HCT116 (cell line): ENCODE data around the gene APC2. TPM values are rescaled to one million over a fixed set of nuclear protein-coding genes. Genes with fewer than 3 reads are reported as not detected.
A peak's percentile ranks its signal among the peaks of the same experiment; 100 is the strongest.

Experiments
- ATAC-seq: fragments of 200-7000 bp; cut with Tn5 transposase; 2 replicates; pipeline ENCODE4 v1.9.1; 2020; ENCODE audit warnings: mild to moderate bottlenecking, moderate library complexity
- BruUV-seq: library from RNA; stranded (reverse); fragments of 400-500 nt; replicated peaks from 2 replicates; lab custom pipeline; 2021; lab: Mats Ljungman, UMichigan
- CTCF ChIA-PET: fragments of 300-600 bp; sonication (Branson Sonifier 250); formaldehyde crosslinking; loops from one replicate; lab custom pipeline; 2021; ENCODE audit warnings: antibody characterized with exemption; lab: Charles Lee
- POLR2A ChIA-PET: fragments of 300-600, 350-600 bp; sonication (Branson Sonifier 250); formaldehyde crosslinking; loops from one replicate; lab custom pipeline; 2021; ENCODE audit warnings: antibody characterized with exemption; lab: Charles Lee
- RAD21 ChIA-PET, 2 experiments: fragments of 300-600 bp; sonication (Branson Sonifier 250); formaldehyde crosslinking; loops; one replicate each; lab custom pipeline; 2023; ENCODE audit warnings: low total read pairs in 2 of 2; ENCODE audit not compliant: uncharacterized antibody in 2 of 2, unreplicated experiment in 2 of 2, low non-redundant PET in 1 of 2; lab: Charles Lee
- DNase-seq: peaks from one replicate; pipeline ENCODE4 v3.0.0-alpha.2; 2010; ENCODE audit warnings: low read depth, low spot score
- H2AFZ ChIP-seq: fragments of 200-600 bp; shearing (Covaris generic), sonication (generic); 2 replicates; pipeline ENCODE4 v1.6.1; 2017; ENCODE audit warnings: low read depth, mixed run types, mixed read lengths, antibody characterized with exemption, low read length; ENCODE audit not compliant: poor library complexity, severe bottlenecking
- H3K27ac ChIP-seq: 2 replicates; pipeline ENCODE4 v1.5.1; 2012; ENCODE audit warnings: low read depth, low read length
- H3K27me3 ChIP-seq: fragments of 200-600 bp; sonication (generic); 2 replicates; pipeline ENCODE4 v1.6.1; 2016; ENCODE audit warnings: mixed run types, low read length, mixed read lengths; ENCODE audit not compliant: insufficient read depth
- H3K36me3 ChIP-seq, 2 experiments: fragments of 200-500 bp in 1 of 2; fragments of 200-600 bp in 1 of 2; sonication (Bioruptor generic) in 1 of 2; sonication (generic) in 1 of 2; 2 replicates each; pipeline versions ENCODE4 v1.5.1 to v1.6.1; 2014 to 2016; ENCODE audit warnings: low read length in 2 of 2, inconsistent platforms in 1 of 2, mixed read lengths in 1 of 2, mixed run types in 1 of 2; ENCODE audit not compliant: insufficient read depth in 2 of 2, control insufficient read depth in 1 of 2
- H3K4me1 ChIP-seq, 2 experiments: fragments of 200-600 bp in 1 of 2; sonication (generic) in 1 of 2; 2 replicates each; pipeline versions ENCODE4 v1.5.1 to v1.6.1; 2012 to 2017; ENCODE audit warnings: low read length in 2 of 2, inconsistent platforms in 1 of 2, mild to moderate bottlenecking in 1 of 2, mixed read lengths in 1 of 2, mixed run types in 1 of 2, moderate library complexity in 1 of 2; ENCODE audit not compliant: insufficient read depth in 2 of 2, control insufficient read depth in 1 of 2
- H3K4me2 ChIP-seq: fragments of 200-600 bp; sonication (generic); 2 replicates; pipeline ENCODE4 v1.6.1; 2017; ENCODE audit warnings: mixed run types, low read length, mixed read lengths
- H3K4me3 ChIP-seq, 2 experiments: fragments of 200-600 bp in 1 of 2; sonication (generic) in 1 of 2; replicated peaks in 1 of 2; 2 replicates each; pipeline ENCODE4 v1.5.1; 2011 to 2016; ENCODE audit warnings: low read length in 2 of 2, control low read depth in 1 of 2, low read depth in 1 of 2, mild to moderate bottlenecking in 1 of 2, mixed read lengths in 1 of 2, mixed run types in 1 of 2
- H3K79me2 ChIP-seq: fragments of 200-600 bp; sonication (generic); 2 replicates; pipeline ENCODE4 v1.6.1; 2017; ENCODE audit warnings: mild to moderate bottlenecking, mixed run types, low read length, moderate library complexity, mixed read lengths; ENCODE audit not compliant: insufficient read depth
- H3K9ac ChIP-seq: fragments of 200-600 bp; sonication (generic); 2 replicates; pipeline ENCODE4 v1.6.1; 2016; ENCODE audit warnings: low read length, mixed read lengths
- H3K9me2 ChIP-seq: fragments of 200-600 bp; sonication (generic), shearing (Covaris generic); 2 replicates; pipeline ENCODE4 v1.6.1; 2017; ENCODE audit warnings: mixed run types, mild to moderate bottlenecking, moderate library complexity; ENCODE audit not compliant: insufficient read depth
- H3K9me3 ChIP-seq, 2 experiments: fragments of 200-500 bp in 1 of 2; fragments of 200-600 bp in 1 of 2; sonication (Bioruptor generic) in 1 of 2; sonication (generic) in 1 of 2; 2 replicates each; pipeline ENCODE4 v1.6.1; 2014 to 2017; ENCODE audit warnings: low read length in 2 of 2, mixed read lengths in 2 of 2, inconsistent platforms in 1 of 2, low read depth in 1 of 2, mild to moderate bottlenecking in 1 of 2, mixed run types in 1 of 2, moderate library complexity in 1 of 2; ENCODE audit not compliant: control insufficient read depth in 1 of 2, insufficient read depth in 1 of 2
- H4K20me1 ChIP-seq: fragments of 200-600 bp; sonication (generic), shearing (Covaris generic); 2 replicates; pipeline ENCODE4 v1.6.1; 2017; ENCODE audit warnings: mixed run types, mild to moderate bottlenecking, moderate library complexity; ENCODE audit not compliant: insufficient read depth
- CBX3 ChIP-seq: IDR thresholded peaks from 2 replicates; pipeline ENCODE4 v1.6.1; 2012; ENCODE audit warnings: low read depth
- ELF1 ChIP-seq: IDR thresholded peaks from 2 replicates; pipeline ENCODE4 v1.6.1; 2012; ENCODE audit warnings: low read depth, borderline replicate concordance
- EZH2 ChIP-seq: fragments of 200-600 bp; sonication (generic); IDR thresholded peaks from 2 replicates; pipeline ENCODE4 v1.6.1; 2017; ENCODE audit warnings: antibody characterized with exemption, mixed run types
- FOSL1 ChIP-seq: IDR thresholded peaks from 2 replicates; pipeline ENCODE4 v1.6.1; 2012; ENCODE audit warnings: low read depth
- RAD21 ChIP-seq: IDR thresholded peaks from 2 replicates; pipeline ENCODE4 v1.6.1; 2012; ENCODE audit warnings: low read depth, mild to moderate bottlenecking
- SP1 ChIP-seq: IDR thresholded peaks from 2 replicates; pipeline ENCODE4 v1.6.1; 2012; ENCODE audit warnings: low read depth
- TCF7L2 ChIP-seq: IDR thresholded peaks from 2 replicates; pipeline ENCODE4 v1.7.0; 2011; ENCODE audit warnings: borderline replicate concordance, inconsistent platforms; ENCODE audit not compliant: insufficient read depth, insufficient read length; ENCODE audit errors: extremely low read depth
- intact Hi-C: fragments of 100-400 bp; cut with micrococcal nuclease; formaldehyde crosslinking; loops from 2 replicates; pipeline ENCODE4 v1.10.0; 2022
- total RNA-seq: library from RNA; stranded (reverse); gene quantifications from one replicate; pipeline ENCODE4 v1.2.1, GENCODE V29; 2021; ENCODE audit not compliant: unreplicated experiment

Gene APC2
- total RNA-seq, 1 experiment from 2014 or later: 1.6 TPM

DNA sequence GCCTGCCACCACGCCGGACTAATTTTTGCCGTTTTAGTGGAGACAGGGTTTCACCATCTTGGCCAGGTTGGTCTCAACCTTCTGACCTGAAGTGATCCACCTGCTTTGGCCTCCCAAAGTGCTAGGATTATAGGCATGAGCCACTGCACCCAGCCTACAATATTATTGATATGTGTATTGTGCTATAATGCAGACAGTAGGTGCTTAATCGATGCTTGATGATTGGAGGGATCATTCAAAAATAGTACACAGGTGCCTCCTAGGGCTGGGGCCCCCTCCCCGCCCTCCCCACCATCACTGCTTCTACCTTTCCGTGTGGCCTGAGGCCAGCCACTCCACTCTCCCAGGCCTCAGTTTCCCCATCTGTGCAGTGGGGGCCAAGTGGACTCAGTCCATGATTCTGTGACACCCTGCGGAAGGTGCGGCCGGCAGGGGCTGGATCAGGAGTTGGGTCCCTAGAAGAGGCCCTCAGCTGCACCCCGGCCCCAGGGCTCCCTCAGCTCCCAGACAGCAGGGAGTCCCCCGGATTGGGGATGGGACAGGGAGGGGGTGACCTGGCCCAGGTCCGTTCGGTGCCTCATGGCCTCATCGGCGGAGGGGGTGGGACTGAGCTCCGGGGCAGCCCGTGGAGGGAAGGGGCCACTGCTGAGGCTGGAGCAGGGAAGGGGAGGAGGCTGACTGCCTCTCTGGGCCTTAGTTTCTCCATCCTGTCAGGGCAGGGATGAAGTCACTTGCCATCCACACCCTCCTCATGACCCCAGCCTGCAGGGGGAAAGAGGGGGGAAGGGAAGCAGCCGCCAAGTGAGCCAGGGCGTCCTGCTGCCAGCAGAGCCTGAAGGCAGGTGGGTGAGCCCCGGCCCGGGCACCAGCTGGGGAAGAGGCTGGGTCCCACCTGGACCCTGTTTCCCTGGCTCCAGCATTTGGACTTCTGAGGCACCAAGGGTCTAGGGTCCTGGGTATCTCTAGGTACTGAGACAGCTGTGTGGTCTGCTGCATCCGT is 61.7 kb downstream of the APC2 start:
- TF ChIP-seq EZH2 (no peak), RAD21 (no peak), ELF1 (no peak), CBX3 (no peak), SP1 (no peak), FOSL1 (no peak), TCF7L2 (no peak)
- intact Hi-C loops: no loop called here
- H3K27ac ChIP-seq: peak overlapping the region; percentile 80
- H4K20me1 ChIP-seq: no peaks in the 10 kb centered on the region
- no TSS peak for BruUV-seq
- H3K36me3 ChIP-seq: no peaks in the 10 kb centered on the region
- H2AFZ ChIP-seq: no peak overlapping the region
- no peaks in the 10 kb centered on the region for H3K27me3 ChIP-seq
- H3K4me1 ChIP-seq: peaks cover 30 to 69% of the 10 kb centered on the region in 2 experiments
- peak overlapping the region; percentile 97 for H3K4me2 ChIP-seq
- DNase-seq (no peak), ATAC-seq (no peak)
- H3K9me2 ChIP-seq: no peaks in the 10 kb centered on the region
- peak overlapping the region; percentile 81 for H3K9ac ChIP-seq
- CTCF ChIA-PET: no interaction called here
- H3K4me3 ChIP-seq: peak overlapping the region; percentile 94 to 98
- H3K79me2 ChIP-seq: peaks cover 10% of the 10 kb centered on the region; the same call in 1 of the 2 replicates
- POLR2A ChIA-PET: interaction anchor here (0.9 kb wide), 1 partner anchor 21 kb away, joined by 3 read pairs; the partner anchor contains the start of gene REEP6
- RAD21 ChIA-PET: interaction anchor here in 1 of 2 experiments (0.5 kb wide), 1 partner anchor 67 kb away, joined by 3 read pairs; no protein-coding TSS in a partner anchor
- H3K9me3 ChIP-seq: no peaks in the 10 kb centered on the region
